Measurements from ENCODE around the gene TRPM4. TPM values are rescaled to one million over a fixed set of nuclear protein-coding genes. Genes with fewer than 3 reads are reported as not detected.

The TRPM4 gene
- total and polyA plus RNA-seq, 2 of the 8 experiments (the other 6 are each of a cell fraction or from before 2014, with no cell fraction given), result 11.3 to 13.3 TPM

- FAIRE-seq, result no peak
- WGBS, 2 experiments (ENCODE audit: extremely low coverage in 1 of 2, insufficient coverage in 1 of 2, insufficient read length in 1 of 2, insufficient replicate concordance in 2 of 2, low coverage in 1 of 2, low lambda C conversion rate in 2 of 2, missing lambda C conversion rate in 1 of 2), result 86% methylated on average over 3 of the region's 3 CpGs; no CpG with 5 or more reads in 1 of the 2 experiments
- CTCF ChIA-PET (ENCODE audit: partially characterized antibody), result interaction anchor here (0.7 to 0.9 kb wide), 2 partner anchors 54 to 348 kb away, joined by 3 read pairs; no protein-coding TSS in a partner anchor
- TF ChIP-seq TAF7 (optimal IDR thresholded peaks at IDR 0.05; ENCODE audit: borderline replicate concordance, low read depth, low read length) (no peak), SIN3A (conservative IDR thresholded peaks at IDR 0.05 in 1 of 2, IDR thresholded peaks at IDR 0.05 in 1 of 2; ENCODE audit: low read depth in 1 of 2, low read length in 2 of 2) (no peak), RFX5 (IDR thresholded peaks at IDR 0.05; ENCODE audit: borderline replicate concordance, low read depth, low read length) (no peak), SP1 (IDR thresholded peaks at IDR 0.05; ENCODE audit: low read depth, low read length) (no peak), KDM1A (IDR thresholded peaks at IDR 0.05; ENCODE audit: borderline replicate concordance, low read length) (no peak), CBX8 (IDR thresholded peaks at IDR 0.05; ENCODE audit: borderline replicate concordance, low read depth, low read length) (no peak), KDM5A (IDR thresholded peaks at IDR 0.05; ENCODE audit: low read length) (no peak), SAP30 (IDR thresholded peaks at IDR 0.05; ENCODE audit: insufficient read depth, insufficient replicate concordance, low read length) (no peak), CTBP2 (IDR thresholded peaks at IDR 0.05; ENCODE audit: borderline replicate concordance, insufficient read depth, insufficient read length, low read length) (no peak), NRF1 (IDR thresholded peaks at IDR 0.05; ENCODE audit: low read depth, low read length) (no peak), GABPA (IDR thresholded peaks at IDR 0.05; ENCODE audit: borderline replicate concordance, insufficient read depth, low read length) (no peak), EZH2 (IDR thresholded peaks at IDR 0.05; ENCODE audit: low read depth, low read length, severe bottlenecking) (no peak), SIRT6 (IDR thresholded peaks at IDR 0.05; ENCODE audit: low read length) (no peak), RAD21 (IDR thresholded peaks at IDR 0.05 in 1 of 2, conservative IDR thresholded peaks at IDR 0.05 in 1 of 2; ENCODE audit: low read depth in 2 of 2, low read length in 2 of 2) (no peak)
Observed at GRCh38 chr19:49229416-49229815, 71.8 kb downstream of the TRPM4 start.

More at GRCh38 chr19:49229416-49229815, 71.8 kb downstream of the TRPM4 start:
- H2BK15ac ChIP-seq (ENCODE audit: low read length), result no peak overlapping the region
- H2BK5ac ChIP-seq (ENCODE audit: low read depth, low read length), result no peak overlapping the region
- no peaks in the 10 kb centered on the region for H4K20me1 ChIP-seq (replicated peaks in 1 of 2; ENCODE audit: control insufficient read depth in 1 of 2, insufficient read depth in 2 of 2, low read length in 2 of 2)
- no peaks in the 10 kb centered on the region for H3K79me1 ChIP-seq (ENCODE audit: low read depth, low read length)
- no peak overlapping the region for H4K5ac ChIP-seq (ENCODE audit: insufficient read length, low read depth, low read length)
- H3K27ac ChIP-seq (ENCODE audit: low read depth, low read length), result no peak overlapping the region
- H3K36me3 ChIP-seq (ENCODE audit: control insufficient read depth in 2 of 4, insufficient read depth in 4 of 4, low read length in 3 of 4), result no peaks in the 10 kb centered on the region
- H2AFZ ChIP-seq (ENCODE audit: low read length), result no peak overlapping the region
- no peak overlapping the region for H4K91ac ChIP-seq (replicated peaks; ENCODE audit: insufficient read length, low read length)
- no peak overlapping the region for H3K18ac ChIP-seq (ENCODE audit: extremely low read depth, low read length)
- H3K4me1 ChIP-seq (replicated peaks in 1 of 4; ENCODE audit: control insufficient read depth in 3 of 4, insufficient read depth in 4 of 4, low read length in 3 of 4), result no peaks in the 10 kb centered on the region; a peak in 1 of 7 replicates
- no peak overlapping the region for H2BK12ac ChIP-seq (ENCODE audit: low read depth, low read length)
- H3K56ac ChIP-seq (replicated peaks; ENCODE audit: insufficient read length, low read depth, low read length), result no peak overlapping the region
- no peaks in the 10 kb centered on the region for H3K27me3 ChIP-seq (replicated peaks in 1 of 4; ENCODE audit: control insufficient read depth in 3 of 4, extremely low read depth in 1 of 4, insufficient read depth in 3 of 4, low read length in 3 of 4)
- no peaks in the 10 kb centered on the region for H3K9me3 ChIP-seq (ENCODE audit: insufficient read depth in 2 of 2, low read depth in 1 of 2, low read length in 1 of 2)
- H3K79me2 ChIP-seq (ENCODE audit: control insufficient read depth in 1 of 2, insufficient read depth in 2 of 2, low read length in 2 of 2), result no peaks in the 10 kb centered on the region
- H3K14ac ChIP-seq (ENCODE audit: insufficient read length), result no peak overlapping the region
- no peak overlapping the region for H2BK120ac ChIP-seq (replicated peaks; ENCODE audit: low read depth, low read length)
- no peaks in the 10 kb centered on the region for H3K23me2 ChIP-seq (ENCODE audit: low read depth, low read length)
- H3K23ac ChIP-seq (ENCODE audit: insufficient read length), result no peak overlapping the region
- H4K8ac ChIP-seq (ENCODE audit: extremely low read depth, insufficient read depth, low read length), result no peak overlapping the region
- H3K4me3 ChIP-seq (ENCODE audit: extremely low read depth in 1 of 4, insufficient read depth in 2 of 4, low read depth in 3 of 4, low read length in 4 of 4), result no peak overlapping the region
- H3K4me2 ChIP-seq (ENCODE audit: insufficient read depth in 1 of 2, low read depth in 2 of 2, low read length in 2 of 2), result no peak overlapping the region
- POLR2A ChIA-PET (ENCODE audit: partially characterized antibody), result no interaction called here
- H3K4ac ChIP-seq (replicated peaks; ENCODE audit: insufficient read length, low read depth, low read length), result no peak overlapping the region
- DNase-seq (ENCODE audit: low read depth in 1 of 2, low spot score in 2 of 2), result no peak
- no peak overlapping the region for H2AK5ac ChIP-seq (ENCODE audit: low read depth, low read length)
- H3K9ac ChIP-seq (replicated peaks in 1 of 4; ENCODE audit: extremely low read depth in 1 of 4, low read depth in 3 of 4, low read length in 3 of 4), result no peak overlapping the region
- no peak overlapping the region for H2BK20ac ChIP-seq (ENCODE audit: low read length)
